HL-60 (cell line): ENCODE measurements around the gene COPZ2.

Source experiments
- TF ChIP-seq, protein P1 (sequence below): IDR thresholded peaks from 2 replicates; pipeline ENCODE4 v1.6.1; 2012; ENCODE audit warnings: low read depth; ENCODE audit not compliant: insufficient replicate concordance
- TF ChIP-seq, protein P2 (sequence below): IDR thresholded peaks from one replicate; pipeline ENCODE4 v1.5.1; 2011; ENCODE audit warnings: low read length, control low read depth, inconsistent platforms; ENCODE audit not compliant: insufficient read depth

DNA sequence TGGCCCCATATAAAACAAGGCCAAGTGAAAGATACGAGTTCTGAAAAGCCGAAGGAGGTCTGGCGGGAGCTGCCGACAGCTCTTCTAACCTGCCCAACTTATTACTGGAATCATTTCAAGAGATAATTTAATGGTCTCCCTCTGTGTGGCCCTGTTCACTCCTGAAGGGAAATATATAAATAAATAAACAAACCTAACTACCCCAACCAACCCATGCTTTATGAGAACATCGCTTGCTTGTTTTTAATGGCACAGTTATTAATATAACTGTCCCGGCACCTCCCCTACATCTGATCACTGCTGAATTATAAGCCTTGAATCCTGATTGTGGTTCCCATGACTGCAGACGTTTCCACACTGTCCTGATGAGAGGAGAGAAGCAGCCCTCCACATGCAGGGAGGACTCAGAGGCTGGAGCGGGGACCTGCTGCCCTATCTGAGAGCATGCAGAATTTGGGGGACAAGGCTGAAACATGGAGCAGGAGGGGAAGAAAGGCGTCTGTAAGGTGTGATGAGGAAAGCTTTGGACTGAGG, 44.5 kb downstream of the COPZ2 start:
- TF ChIP-seq, protein P1, sequence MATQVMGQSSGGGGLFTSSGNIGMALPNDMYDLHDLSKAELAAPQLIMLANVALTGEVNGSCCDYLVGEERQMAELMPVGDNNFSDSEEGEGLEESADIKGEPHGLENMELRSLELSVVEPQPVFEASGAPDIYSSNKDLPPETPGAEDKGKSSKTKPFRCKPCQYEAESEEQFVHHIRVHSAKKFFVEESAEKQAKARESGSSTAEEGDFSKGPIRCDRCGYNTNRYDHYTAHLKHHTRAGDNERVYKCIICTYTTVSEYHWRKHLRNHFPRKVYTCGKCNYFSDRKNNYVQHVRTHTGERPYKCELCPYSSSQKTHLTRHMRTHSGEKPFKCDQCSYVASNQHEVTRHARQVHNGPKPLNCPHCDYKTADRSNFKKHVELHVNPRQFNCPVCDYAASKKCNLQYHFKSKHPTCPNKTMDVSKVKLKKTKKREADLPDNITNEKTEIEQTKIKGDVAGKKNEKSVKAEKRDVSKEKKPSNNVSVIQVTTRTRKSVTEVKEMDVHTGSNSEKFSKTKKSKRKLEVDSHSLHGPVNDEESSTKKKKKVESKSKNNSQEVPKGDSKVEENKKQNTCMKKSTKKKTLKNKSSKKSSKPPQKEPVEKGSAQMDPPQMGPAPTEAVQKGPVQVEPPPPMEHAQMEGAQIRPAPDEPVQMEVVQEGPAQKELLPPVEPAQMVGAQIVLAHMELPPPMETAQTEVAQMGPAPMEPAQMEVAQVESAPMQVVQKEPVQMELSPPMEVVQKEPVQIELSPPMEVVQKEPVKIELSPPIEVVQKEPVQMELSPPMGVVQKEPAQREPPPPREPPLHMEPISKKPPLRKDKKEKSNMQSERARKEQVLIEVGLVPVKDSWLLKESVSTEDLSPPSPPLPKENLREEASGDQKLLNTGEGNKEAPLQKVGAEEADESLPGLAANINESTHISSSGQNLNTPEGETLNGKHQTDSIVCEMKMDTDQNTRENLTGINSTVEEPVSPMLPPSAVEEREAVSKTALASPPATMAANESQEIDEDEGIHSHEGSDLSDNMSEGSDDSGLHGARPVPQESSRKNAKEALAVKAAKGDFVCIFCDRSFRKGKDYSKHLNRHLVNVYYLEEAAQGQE = no peak
- TF ChIP-seq, protein P2, sequence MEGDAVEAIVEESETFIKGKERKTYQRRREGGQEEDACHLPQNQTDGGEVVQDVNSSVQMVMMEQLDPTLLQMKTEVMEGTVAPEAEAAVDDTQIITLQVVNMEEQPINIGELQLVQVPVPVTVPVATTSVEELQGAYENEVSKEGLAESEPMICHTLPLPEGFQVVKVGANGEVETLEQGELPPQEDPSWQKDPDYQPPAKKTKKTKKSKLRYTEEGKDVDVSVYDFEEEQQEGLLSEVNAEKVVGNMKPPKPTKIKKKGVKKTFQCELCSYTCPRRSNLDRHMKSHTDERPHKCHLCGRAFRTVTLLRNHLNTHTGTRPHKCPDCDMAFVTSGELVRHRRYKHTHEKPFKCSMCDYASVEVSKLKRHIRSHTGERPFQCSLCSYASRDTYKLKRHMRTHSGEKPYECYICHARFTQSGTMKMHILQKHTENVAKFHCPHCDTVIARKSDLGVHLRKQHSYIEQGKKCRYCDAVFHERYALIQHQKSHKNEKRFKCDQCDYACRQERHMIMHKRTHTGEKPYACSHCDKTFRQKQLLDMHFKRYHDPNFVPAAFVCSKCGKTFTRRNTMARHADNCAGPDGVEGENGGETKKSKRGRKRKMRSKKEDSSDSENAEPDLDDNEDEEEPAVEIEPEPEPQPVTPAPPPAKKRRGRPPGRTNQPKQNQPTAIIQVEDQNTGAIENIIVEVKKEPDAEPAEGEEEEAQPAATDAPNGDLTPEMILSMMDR = no peak
